Transverse colon (tissue), 4 donors: ENCODE data around the gene RPRD1A. TPM values are rescaled to one million over a fixed set of nuclear protein-coding genes. Genes with fewer than 3 reads are reported as not detected.
"Not testable (repeated sequence)": the region's sequence is repeated elsewhere in the genome, so short reads cannot be mapped to it uniquely, and the experiment has no call there.

Source experiments
- DNase-seq: peaks from one replicate; pipeline ENCODE4 v3.0.0-alpha.2; 2019
- H3K27ac ChIP-seq, 4 donors: fragments of 200-600 bp; sonication (generic); 2 replicates each; pipeline ENCODE4 v1.5.1; 2016 to 2018; ENCODE audit warnings: inconsistent platforms in 4 of 4
- H3K27me3 ChIP-seq: fragments of 200-600 bp; sonication (generic); 2 replicates; pipeline ENCODE4 v1.5.1; 2017; ENCODE audit warnings: inconsistent platforms
- H3K36me3 ChIP-seq, 4 donors: fragments of 200-600 bp; sonication (generic); 2 replicates each; pipeline ENCODE4 v1.5.1; 2017 to 2019; ENCODE audit warnings: inconsistent platforms in 4 of 4
- H3K4me1 ChIP-seq, 4 donors: fragments of 200-600 bp; sonication (generic); 2 replicates each; pipeline ENCODE4 v1.5.1; 2017 to 2020; ENCODE audit warnings: inconsistent platforms in 4 of 4
- H3K4me3 ChIP-seq, 4 donors: fragments of 200-600 bp; sonication (generic); 1 replicate in 1 of 4; 2 replicates in 3 of 4; pipeline versions ENCODE4 v1.5.1 to v1.6.1; 2017 to 2019; ENCODE audit warnings: inconsistent platforms in 4 of 4
- H3K9me3 ChIP-seq, 2 donors: fragments of 200-600 bp; sonication (generic); 2 replicates each; pipeline ENCODE4 v1.5.1; 2017 to 2019; ENCODE audit warnings: inconsistent platforms in 2 of 2
- CTCF ChIP-seq, 5 experiments: fragments of 200-600 bp in 3 of 5; fragments of 450-650 bp in 2 of 5; sonication (generic) in 3 of 5; IDR thresholded peaks; 1 replicate in 2 of 5; 2 replicates in 3 of 5; pipeline ENCODE4 v1.5.1; 2016 to 2017; ENCODE audit warnings: antibody characterized with exemption in 5 of 5, inconsistent platforms in 3 of 5, mild to moderate bottlenecking in 2 of 5, moderate library complexity in 1 of 5
- EP300 ChIP-seq: sonication (generic); formaldehyde crosslinking; IDR thresholded peaks from one replicate; pipeline ENCODE4 v1.6.1; 2017; ENCODE audit warnings: antibody characterized with exemption, low read depth
- POLR2A ChIP-seq: fragments of 450-650 bp; IDR thresholded peaks from one replicate; pipeline ENCODE4 v1.6.1; 2016; ENCODE audit warnings: antibody characterized with exemption, mild to moderate bottlenecking, moderate library complexity
- POLR2AphosphoS5 ChIP-seq, 3 donors: sonication (generic); formaldehyde crosslinking; IDR thresholded peaks; one replicate each; pipeline ENCODE4 v1.6.1; 2016; ENCODE audit warnings: antibody characterized with exemption in 3 of 3
- WGBS, 2 donors: methylation state at CpG; one replicate each; pipeline ENCODE4 v1.1.5; 2018; ENCODE audit warnings: low coverage in 1 of 2; 5-methylcytosine and 5-hydroxymethylcytosine counted together
- in situ Hi-C, 4 donors: fragments of 200-750 bp; cut with MboI; loops; one replicate each; pipeline versions ENCODE4 v1.15.0 to v1.15.1; 2017; ENCODE audit warnings: low sequenced_read_pairs in 3 of 4, low pct_ligation_motif_present in 1 of 4, low pct_unique_long_range_greater_than_20kb in 1 of 4
- intact Hi-C: fragments of 100-400 bp; cut with DNase I; formaldehyde crosslinking; loops from one replicate; pipeline ENCODE4 v1.15.1; 2023; ENCODE audit warnings: low total_unique reads
- total RNA-seq, 4 donors: library from RNA; depleted of rRNA; stranded (reverse); fragments of >200 nt; gene quantifications; one replicate each; pipeline ENCODE4 v1.1.0, GENCODE V29; 2016

The RPRD1A gene
- 10 to 100 TPM; 34.4 to 59.9 (median 44.3) TPM for total RNA-seq

GRCh38 chr18:36067055-36067957, at the start of gene RPRD1A:
TSS of gene RPRD1A (minus strand) at chr18:36067559. CDS start at chr18:36067404, 155 bp downstream.
- 1 to 50% methylated on average over 1 to 60 of the region's 66 CpGs for WGBS, 2 donors
- H3K4me3 ChIP-seq = peak within 1 kb of the TSS; percentile 72 to 94 (median 74)
- peak; percentile 99 for DNase-seq
- in situ Hi-C loops (no loop called here), intact Hi-C loops (no loop called here)
- H3K36me3 ChIP-seq = no peaks in the 10 kb centered on the region
- H3K27ac ChIP-seq = peak within 1 kb of the TSS; percentile 86 to 94 (median 88)
- peaks cover 0 to 15% (median 11%) of the 10 kb centered on the region in 4 donors for H3K4me1 ChIP-seq
- TF ChIP-seq CTCF (IDR thresholded peaks at IDR 0.05) = peak in 1 of 5 experiments; percentile 16
- no peak for TF ChIP-seq EP300
- peak; percentile 62 for TF ChIP-seq POLR2A
- peak; percentile 62 to 83 (median 79) for TF ChIP-seq POLR2AphosphoS5 (IDR thresholded peaks at IDR 0.05)
- H3K9me3 ChIP-seq = no peaks in the 10 kb centered on the region
- no peaks in the 10 kb centered on the region for H3K27me3 ChIP-seq

- DNase-seq, H3K4me3 ChIP-seq, H3K27ac ChIP-seq, H3K4me1 ChIP-seq, intact Hi-C loops, H3K9me3 ChIP-seq, in situ Hi-C loops, H3K27me3 ChIP-seq: not testable (repeated sequence)
- peaks cover 0 to 25% (median 10%) of the 10 kb centered on the region in 4 donors for H3K36me3 ChIP-seq
- 90 to 100% methylated on average over 8 to 11 of the region's 11 CpGs for WGBS, 2 donors
These were observed 49.4 kb upstream of the RPRD1A start for GRCh38 chr18:36116771-36117170.

GRCh38 chr18:36114738-36115137, 47.4 kb upstream of the RPRD1A start:
- Histone ChIP-seq H3K4me1 (no peaks in the 10 kb centered on the region), H3K27me3 (no peaks in the 10 kb centered on the region), H3K4me3 (no peak overlapping the region), H3K36me3 (peaks cover 0 to 36% (median 14%) of the 10 kb centered on the region in 4 donors), H3K9me3 (no peaks in the 10 kb centered on the region), H3K27ac (no peak overlapping the region)
- no peak for DNase-seq
- intact Hi-C loops (no loop called here), in situ Hi-C loops (no loop called here)
- WGBS, 2 donors = 87 to 93% methylated on average over 1 of the region's 1 CpG
- TF ChIP-seq EP300 (no peak), CTCF (IDR thresholded peaks at IDR 0.05) (no peak), POLR2A (no peak), POLR2AphosphoS5 (IDR thresholded peaks at IDR 0.05) (no peak)

- Histone ChIP-seq H3K4me3 (no peak overlapping the region), H3K27ac (no peak overlapping the region), H3K27me3 (no peaks in the 10 kb centered on the region), H3K4me1 (no peaks in the 10 kb centered on the region), H3K9me3 (no peaks in the 10 kb centered on the region), H3K36me3 (peaks cover 0 to 40% (median 16%) of the 10 kb centered on the region in 4 donors)
- intact Hi-C loops (no loop called here), in situ Hi-C loops (no loop called here)
- DNase-seq = no peak
- TF ChIP-seq CTCF (IDR thresholded peaks at IDR 0.05) = no peak
- no peak for TF ChIP-seq POLR2A
- no peak for TF ChIP-seq POLR2AphosphoS5 (IDR thresholded peaks at IDR 0.05)
- TF ChIP-seq EP300 = no peak
- 81 to 91% methylated on average over 4 of the region's 4 CpGs for WGBS, 2 donors
These were observed 46.9 kb upstream of the RPRD1A start for GRCh38 chr18:36114251-36114650.
